Muscle of arm (tissue), 12 donors: ENCODE results near the gene BACE2. TPM values are rescaled to one million over a fixed set of nuclear protein-coding genes. Genes with fewer than 3 reads are reported as not detected.

Experiments
- DNase-seq: peaks from one replicate; pipeline ENCODE4 v3.0.0-alpha.2; 2013
- polyA plus RNA-seq, 12 donors: library from polyadenylated mRNA; unstranded; fragments of 120-200 nt; gene quantifications; one replicate each; pipeline ENCODE4 v1.2.1, GENCODE V29; 2013; ENCODE audit not compliant: insufficient read length in 12 of 12

BACE2 gene
- polyA plus RNA-seq, 12 donors, result 16.4 to 56.4 (median 37.6) TPM; not detected in 1

GRCh38 chr21:41147096-41147978 is 20.6 kb upstream of the BACE2 start:
- DNase-seq, result no peak

- DNase-seq, result no peak
Measured at GRCh38 chr21:41147979-41148355, 20.0 kb upstream of the BACE2 start.

- DNase-seq, result no peak
Measured at GRCh38 chr21:41148798-41149197, 19.2 kb upstream of the BACE2 start.

GRCh38 chr21:41149199-41149598 is 18.8 kb upstream of the BACE2 start:
- no peak for DNase-seq

GRCh38 chr21:41152147-41152546 is 15.8 kb upstream of the BACE2 start:
- no peak for DNase-seq

GRCh38 chr21:41153443-41153842 is 14.5 kb upstream of the BACE2 start:
- no peak for DNase-seq

GRCh38 chr21:41156142-41156541 is 11.8 kb upstream of the BACE2 start:
- DNase-seq, result no peak

GRCh38 chr21:41158026-41158425 is 9.9 kb upstream of the BACE2 start:
- no peak for DNase-seq

- DNase-seq, result no peak
Measured at GRCh38 chr21:41160036-41160435, 7.9 kb upstream of the BACE2 start.

- no peak for DNase-seq
Measured at GRCh38 chr21:41161428-41161827, 6.5 kb upstream of the BACE2 start.

GRCh38 chr21:41162096-41162495 is 5.9 kb upstream of the BACE2 start:
- DNase-seq, result no peak

- DNase-seq, result no peak
Measured at GRCh38 chr21:41163091-41163490, 4.9 kb upstream of the BACE2 start.

GRCh38 chr21:41164052-41164451 is 3.9 kb upstream of the BACE2 start:
- no peak for DNase-seq

- no peak for DNase-seq
Measured at GRCh38 chr21:41164981-41165655, 2.8 kb upstream of the BACE2 start.

GRCh38 chr21:41166884-41167283 is 1.1 kb upstream of the BACE2 start:
- peak; percentile 43 for DNase-seq

- DNase-seq, result peak; percentile 69
Measured at GRCh38 chr21:41168391-41169257, 664 bp downstream of the BACE2 start.

- DNase-seq, result no peak
Measured at GRCh38 chr21:41169258-41169576, 1.3 kb downstream of the BACE2 start.

- DNase-seq, result no peak
Measured at GRCh38 chr21:41169701-41170100, 1.7 kb downstream of the BACE2 start.

- no peak for DNase-seq
Measured at GRCh38 chr21:41170442-41170841, 2.5 kb downstream of the BACE2 start.

- DNase-seq, result no peak
Measured at GRCh38 chr21:41170859-41171609, 3.1 kb downstream of the BACE2 start.

- no peak for DNase-seq
Measured at GRCh38 chr21:41175080-41175479, 7.1 kb downstream of the BACE2 start.

GRCh38 chr21:41176846-41177245 is 8.9 kb downstream of the BACE2 start:
- DNase-seq, result no peak
